Measurements from ENCODE around the gene PRKD1.

PRKD1 gene

DNA sequence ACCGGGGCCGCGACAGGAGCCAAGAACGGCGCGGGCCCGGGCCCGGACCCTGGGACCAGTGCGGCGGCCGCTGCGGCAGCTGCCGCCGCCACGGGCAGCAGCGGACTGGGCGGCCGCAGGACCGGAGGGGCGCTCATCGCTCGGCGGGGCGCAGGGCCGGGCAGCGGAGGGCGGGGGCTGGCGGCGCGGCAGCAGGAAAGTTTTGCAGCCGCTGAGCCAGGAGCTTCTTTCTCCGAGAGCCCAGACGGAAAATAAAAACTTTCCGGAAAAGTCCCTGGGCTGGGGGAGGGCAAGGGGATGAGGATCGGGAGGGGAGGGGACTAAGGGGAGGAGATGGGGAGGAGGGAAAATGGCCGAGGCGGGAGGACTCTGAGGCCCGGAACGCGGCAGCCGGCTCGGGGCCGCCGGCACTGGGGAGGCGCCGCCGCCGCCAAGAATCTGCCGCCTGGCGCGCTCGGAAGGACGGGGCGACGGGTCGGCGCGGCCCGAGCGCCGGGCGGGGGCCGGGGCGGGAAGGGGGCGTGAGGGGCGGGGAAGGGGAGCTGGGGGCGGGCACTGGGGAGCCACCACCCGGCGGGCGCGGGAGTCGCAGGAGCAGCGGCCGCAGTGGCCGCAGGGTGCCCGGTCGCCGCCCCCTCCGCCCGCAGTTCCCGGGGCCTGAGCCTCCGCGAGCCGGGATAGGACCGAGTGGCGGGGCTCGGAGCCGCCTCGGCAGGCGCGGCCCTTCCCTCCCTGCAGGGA is at the start of gene PRKD1:
PRKD1 (minus strand) TSS at position 472 of the 741 bp plus-strand sequence.
- DNase-seq (ENCODE audit: low read depth, low spot score), result no peak
- H3K27ac ChIP-seq, result no peak within 1 kb of the TSS

DNA sequence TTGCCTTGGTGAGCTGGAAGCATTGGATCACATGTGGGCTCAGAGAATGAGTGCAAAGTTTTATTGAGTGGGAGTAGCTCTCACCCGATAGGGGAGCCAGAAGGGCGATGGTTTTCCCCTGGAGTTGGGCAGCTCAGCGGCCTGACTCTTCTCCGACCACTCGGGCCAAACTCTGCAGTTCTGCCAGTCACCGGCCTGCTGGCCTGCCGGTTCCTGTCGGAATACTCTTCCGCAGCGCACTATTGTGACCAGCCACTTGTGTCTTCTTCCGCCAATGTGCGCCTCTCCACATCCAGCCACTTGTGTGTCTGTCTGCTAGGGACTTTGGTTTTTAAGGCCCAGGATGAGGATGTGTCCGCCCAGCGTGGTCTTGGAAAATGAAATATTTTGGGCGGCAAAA is 43.5 kb upstream of the PRKD1 start:
- H3K27ac ChIP-seq, result no peak overlapping the region
- no peak for DNase-seq (ENCODE audit: low read depth, low spot score)

DNA sequence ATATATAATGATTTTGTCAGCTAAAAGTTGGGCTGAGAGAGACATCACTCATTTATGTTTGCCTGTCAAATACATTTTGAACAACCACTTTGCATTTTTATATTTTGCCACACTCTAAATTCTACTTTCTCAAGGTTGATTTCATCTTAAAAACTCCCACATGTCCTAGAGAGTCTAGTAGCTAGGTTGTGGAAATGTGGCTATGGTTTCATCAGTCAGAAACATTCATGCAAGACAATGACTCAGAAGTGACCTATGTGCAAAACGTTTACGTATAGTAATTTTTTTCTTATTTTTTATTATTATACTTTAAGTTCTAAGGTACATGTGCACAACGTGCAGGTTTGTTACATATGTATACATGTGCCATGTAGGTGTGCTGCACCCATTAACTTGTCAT is 27.4 kb upstream of the PRKD1 start:
- H3K27ac ChIP-seq, result no peak overlapping the region
- DNase-seq (ENCODE audit: low read depth, low spot score), result no peak

DNA sequence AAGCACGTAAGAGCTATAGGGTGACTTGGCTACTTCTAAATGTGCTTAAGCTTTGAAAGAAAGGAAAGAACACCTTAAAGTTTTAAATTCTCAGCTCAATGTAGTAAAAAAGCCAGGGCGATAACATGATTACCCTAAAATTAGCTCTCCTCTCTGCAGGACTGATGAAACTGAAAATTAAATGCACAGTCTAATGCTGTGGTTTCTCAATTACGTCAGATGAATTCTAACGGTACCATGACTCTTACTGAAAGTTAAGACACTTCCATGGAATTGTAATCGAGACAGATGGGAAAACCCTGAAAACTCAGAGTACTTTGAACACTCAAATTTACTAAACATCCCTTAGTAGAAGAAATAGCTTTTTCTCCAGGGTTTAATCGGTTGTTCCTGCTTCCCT is 25.9 kb upstream of the PRKD1 start:
- no peak for DNase-seq (ENCODE audit: low read depth, low spot score)
- no peak overlapping the region for H3K27ac ChIP-seq

DNA sequence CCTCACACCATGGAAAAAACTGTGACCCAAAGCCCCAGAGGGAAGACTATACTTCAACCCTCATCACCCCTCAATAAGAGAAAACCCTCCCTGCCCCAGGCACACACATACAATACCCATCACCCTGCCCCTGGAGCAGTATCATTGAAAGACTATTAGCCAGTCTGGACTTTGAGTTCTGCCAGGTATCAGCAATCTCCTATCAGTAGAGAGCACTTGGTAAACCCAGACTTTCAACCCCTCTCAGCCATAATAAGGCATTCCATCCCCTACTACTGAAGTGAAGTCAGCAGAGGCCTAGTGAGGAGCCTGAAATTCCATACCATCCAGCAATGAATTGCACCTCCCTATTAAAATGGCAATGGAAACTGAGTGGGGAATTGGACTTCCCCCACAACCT is 16.4 kb upstream of the PRKD1 start:
- no peak for DNase-seq (ENCODE audit: low read depth, low spot score)
- no peak overlapping the region for H3K27ac ChIP-seq

DNA sequence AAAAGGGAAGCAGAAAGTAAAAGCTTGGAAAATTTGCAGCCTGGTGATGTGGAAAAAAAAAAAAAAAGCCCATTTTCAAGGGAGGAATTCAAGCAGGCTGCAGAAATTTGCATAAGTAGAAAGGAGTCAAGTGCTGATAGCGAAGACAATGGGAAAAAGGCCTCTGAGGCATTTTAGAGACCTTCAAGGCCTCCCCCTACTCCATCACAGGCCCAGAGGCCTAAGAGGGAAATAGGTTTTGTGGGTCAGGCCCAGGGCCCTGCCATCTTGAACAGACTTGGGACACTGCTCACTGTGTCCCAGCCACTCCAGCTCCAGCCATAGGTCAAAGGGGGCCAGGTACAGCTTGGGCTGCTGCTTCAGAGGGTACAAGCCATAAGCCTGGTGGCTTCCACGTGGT is 13.8 kb upstream of the PRKD1 start:
- no peak overlapping the region for H3K27ac ChIP-seq
- no peak for DNase-seq (ENCODE audit: low read depth, low spot score)

DNA sequence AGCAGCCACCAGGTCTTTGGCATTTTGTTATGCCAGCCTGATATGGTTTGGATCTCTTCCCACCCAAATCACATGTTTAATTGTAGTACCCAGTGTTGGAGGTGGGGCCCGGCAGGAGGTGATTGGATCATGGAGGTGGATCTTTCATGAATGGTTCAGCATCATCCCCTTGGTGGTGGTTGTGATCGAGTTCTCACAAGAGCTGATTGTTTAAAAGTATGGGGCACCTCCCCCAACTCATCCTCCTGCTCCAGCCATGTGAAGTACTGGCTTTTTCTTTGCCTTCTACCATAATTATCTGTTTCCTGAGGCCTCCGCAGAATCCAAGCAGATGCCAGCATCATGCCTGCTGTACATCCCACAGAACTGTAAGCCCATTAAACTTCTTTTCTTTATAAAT is 12.8 kb upstream of the PRKD1 start:
- H3K27ac ChIP-seq, result no peak overlapping the region
- DNase-seq (ENCODE audit: low read depth, low spot score), result no peak

DNA sequence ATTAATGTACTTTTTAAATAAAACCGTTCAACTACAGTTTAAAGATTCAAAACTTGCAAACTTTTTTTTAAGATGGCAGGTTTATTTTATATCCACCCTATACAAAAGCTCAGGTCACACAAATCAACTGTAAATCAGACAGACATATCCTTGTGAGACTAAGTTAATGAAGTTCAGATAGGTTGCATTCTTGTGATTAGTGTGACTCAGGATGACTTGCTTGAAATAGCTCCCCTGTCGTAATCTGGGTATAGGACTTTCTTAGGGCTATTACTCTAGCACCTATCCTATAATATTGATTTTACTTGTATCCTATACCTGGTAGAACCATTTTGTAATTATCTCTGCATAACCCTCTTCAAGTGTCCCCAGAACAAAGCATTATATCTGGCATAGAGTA is 9.5 kb upstream of the PRKD1 start:
- no peak overlapping the region for H3K27ac ChIP-seq
- DNase-seq (ENCODE audit: low read depth, low spot score), result peak; percentile 12

DNA sequence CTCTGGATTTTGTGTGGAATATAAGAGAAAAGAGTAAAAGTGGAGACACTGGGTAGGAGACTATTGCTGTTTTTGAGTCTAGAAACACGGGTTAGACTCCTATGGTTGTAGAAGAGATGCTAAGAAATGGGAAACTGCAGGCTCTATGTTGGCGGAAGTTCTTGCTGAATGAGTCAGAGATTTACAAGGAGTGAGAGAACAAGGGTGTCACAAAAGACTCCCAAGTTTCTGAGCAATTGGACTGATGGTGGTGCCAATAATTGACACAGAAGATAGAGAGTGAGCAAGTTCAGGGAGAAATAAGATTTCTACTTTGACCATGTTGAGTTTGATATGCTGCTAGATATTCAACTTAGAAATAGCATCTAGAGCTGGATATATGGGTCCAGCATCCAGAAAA is 2.6 kb upstream of the PRKD1 start:
- peak; percentile 6 for DNase-seq (ENCODE audit: low read depth, low spot score)
- peak overlapping the region; percentile 14 for H3K27ac ChIP-seq

DNA sequence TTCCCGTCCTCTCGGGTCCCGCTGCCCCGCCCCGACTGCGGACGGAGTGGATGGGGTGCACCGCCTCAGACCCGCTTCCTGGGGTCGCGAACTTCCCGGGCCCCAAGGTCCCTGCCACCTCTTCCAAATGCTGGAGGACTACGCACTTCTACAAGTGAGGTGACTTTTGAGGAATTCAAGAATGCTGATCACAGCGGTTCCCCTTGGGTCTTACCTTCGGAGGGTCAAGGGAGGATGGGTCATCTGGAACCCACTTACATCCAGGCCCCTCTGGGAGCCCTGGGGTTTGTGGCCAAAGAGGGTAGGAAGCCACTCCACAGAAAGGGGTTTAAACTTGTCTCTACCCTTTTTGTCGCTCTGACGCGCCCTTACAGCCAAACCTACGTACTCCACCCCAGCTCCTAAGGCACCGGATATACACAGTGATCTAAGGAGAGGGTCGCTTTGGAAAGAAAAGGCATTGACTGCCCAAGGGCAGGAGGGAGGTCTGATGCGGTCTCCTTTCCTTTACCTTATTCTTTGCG is 532 bp upstream of the PRKD1 start:
- no peak for DNase-seq (ENCODE audit: low read depth, low spot score)
- H3K27ac ChIP-seq, result no peak overlapping the region

DNA sequence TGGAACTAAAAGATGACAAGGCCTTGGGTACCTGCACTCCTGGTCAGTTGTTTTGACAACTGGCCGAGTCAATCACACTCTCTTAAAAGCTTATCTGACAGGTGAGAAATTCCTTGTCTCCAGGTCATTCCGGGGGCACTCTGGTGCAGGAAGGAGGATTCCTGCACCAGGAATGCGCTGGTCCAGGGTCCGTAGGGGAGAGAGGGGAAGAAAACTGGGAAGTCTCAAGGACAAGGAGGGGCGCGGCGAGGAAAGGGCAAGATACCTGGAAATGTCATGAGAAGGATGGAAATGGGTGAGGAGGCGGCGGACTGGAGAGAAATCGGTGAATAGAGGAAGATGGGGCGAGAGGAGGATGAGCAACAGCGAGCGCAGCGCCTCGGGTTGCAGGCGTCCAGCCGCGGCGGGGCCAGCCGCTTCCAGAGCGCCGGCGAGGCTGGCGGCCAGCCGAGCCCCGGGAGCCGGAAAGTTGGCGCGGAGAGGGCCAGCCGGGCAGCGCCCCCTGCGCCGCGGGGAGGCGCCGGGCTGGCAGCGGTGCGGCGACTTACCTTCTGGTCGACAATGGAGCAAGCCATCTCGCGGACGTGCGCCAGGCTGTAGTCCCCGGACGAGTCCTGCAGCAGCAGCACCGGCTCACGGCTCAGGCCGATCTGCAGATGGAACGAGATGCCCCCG is 809 bp downstream of the PRKD1 start:
- H3K27ac ChIP-seq, result no peak overlapping the region
- no peak for DNase-seq (ENCODE audit: low read depth, low spot score)

DNA sequence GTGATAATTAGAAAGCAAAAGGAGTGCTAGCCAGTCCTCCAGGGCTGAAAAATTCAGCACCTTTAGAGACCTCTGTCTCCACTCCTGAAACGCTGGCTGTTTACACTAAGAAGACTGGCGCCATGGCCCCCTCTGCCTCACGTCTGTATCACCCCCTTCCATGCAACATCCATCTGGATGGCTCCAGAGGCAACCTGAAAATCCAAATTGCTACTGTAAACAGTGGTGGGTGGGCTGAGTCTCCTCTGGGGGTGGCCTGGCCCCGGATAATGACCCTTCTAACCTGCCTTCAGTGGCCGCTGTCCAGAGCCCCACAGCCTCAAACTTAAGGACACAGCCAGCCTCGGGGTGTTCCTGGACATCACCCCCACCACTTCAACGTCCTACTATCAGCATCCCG is 1.4 kb downstream of the PRKD1 start:
- no peak overlapping the region for H3K27ac ChIP-seq
- DNase-seq (ENCODE audit: low read depth, low spot score), result no peak

DNA sequence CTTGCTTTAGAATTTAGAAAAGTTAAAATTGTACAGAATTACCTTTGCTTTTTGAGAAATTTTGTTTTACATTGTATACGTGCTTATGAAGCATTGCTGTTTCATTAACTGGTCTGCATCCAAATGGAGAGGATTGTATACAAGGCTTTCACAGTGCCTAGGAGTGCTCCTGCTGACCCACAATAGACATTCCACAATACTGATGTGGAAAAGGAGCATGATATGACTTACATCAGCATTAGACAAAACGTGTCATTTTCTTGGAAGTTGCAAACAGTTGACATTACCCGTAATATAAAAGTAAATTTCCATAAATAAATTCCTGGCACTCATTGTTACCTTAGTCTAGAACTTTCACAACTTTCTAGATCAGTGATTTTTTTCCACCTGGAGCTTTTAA is 1.9 kb downstream of the PRKD1 start:
- no peak for DNase-seq (ENCODE audit: low read depth, low spot score)
- no peak overlapping the region for H3K27ac ChIP-seq

DNA sequence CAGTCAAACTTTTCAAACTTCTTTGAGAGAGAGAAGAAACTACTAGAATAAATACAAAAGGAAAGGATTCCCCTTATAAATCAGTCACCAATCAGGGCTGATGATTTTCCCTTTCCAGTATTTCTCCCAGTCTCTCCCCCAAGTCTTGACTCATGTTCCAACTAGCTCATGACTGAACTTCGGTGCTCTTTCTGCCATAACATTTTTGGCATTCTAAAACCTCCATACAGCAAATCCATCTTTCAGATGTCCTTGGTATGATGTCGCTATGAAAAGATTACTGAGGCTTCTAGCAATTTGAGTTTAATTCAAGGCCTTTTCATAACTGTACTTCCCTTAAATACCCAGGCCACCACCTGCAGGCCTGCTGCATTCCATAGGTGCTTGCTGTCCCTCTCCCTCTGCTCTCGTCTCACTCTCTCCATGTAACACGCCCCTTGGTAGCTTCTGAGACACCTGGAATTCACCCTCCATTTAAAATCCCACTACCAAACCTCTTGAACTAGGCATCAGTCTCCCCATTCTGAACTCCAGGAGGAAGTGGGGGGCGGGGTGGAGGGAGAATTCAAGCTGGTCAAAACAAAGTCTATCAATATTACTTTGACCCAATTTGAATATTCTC is 2.4 kb downstream of the PRKD1 start:
- DNase-seq (ENCODE audit: low read depth, low spot score), result no peak
- H3K27ac ChIP-seq, result no peak overlapping the region

DNA sequence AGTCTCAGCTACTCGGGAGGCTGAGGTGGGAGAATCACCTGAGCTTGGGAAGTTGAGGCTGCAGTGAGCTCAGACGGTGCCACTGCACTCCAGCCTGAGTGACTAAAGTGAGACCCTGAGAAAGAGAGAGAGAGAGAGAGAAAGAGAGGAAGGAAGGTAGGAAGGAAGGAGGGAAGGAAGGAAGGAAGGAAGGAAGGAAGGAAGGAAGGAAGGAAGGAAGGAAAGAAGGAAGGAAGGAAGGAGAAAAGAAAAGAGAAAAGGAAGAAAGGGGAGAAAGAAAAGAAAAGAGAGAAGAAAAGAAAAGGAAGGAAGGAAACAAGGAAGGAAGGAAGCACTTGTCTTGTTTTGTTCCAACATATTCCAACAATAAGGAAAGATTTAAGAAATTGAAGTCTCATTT is 7.8 kb downstream of the PRKD1 start:
- H3K27ac ChIP-seq, result no peak overlapping the region
- DNase-seq (ENCODE audit: low read depth, low spot score), result no peak

DNA sequence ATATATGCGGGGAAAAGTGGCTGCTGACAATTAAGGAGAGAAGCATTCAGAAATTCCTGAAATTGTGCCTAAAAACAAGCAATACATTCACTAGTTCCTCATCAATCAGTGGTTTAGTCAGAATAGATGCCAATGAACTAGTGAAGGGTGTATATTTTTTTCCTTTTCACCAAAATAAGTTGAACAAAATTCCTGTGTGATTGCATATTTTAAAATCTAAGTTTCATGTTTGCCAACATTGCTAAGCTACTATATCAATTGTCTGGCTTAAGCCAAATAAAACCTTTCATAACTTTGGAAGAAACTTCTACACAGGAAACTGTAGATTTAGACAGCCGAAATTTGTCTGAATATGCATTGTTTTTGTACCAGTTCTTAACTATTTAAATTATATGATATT is 8.7 kb downstream of the PRKD1 start:
- H3K27ac ChIP-seq, result no peak overlapping the region
- no peak for DNase-seq (ENCODE audit: low read depth, low spot score)

DNA sequence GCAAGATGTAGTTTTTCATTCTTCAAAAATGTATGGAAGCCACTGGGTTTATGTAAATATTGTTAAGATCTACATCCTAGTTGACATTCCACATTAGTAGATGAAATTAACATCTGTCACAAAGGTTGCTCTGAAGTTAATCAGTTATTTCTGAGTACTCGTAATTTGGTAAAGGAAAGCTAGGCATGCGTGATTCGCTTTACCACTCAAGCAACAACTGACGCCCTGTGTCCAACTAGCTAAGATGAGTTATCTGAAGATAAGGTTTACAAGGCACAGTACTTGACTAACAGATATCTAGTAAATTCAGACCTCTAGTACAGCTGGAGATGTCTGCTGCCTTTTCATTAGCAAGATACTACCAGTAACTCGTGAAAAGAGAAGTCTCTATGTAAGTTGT is 14.1 kb downstream of the PRKD1 start:
- no peak overlapping the region for H3K27ac ChIP-seq
- DNase-seq (ENCODE audit: low read depth, low spot score), result no peak

DNA sequence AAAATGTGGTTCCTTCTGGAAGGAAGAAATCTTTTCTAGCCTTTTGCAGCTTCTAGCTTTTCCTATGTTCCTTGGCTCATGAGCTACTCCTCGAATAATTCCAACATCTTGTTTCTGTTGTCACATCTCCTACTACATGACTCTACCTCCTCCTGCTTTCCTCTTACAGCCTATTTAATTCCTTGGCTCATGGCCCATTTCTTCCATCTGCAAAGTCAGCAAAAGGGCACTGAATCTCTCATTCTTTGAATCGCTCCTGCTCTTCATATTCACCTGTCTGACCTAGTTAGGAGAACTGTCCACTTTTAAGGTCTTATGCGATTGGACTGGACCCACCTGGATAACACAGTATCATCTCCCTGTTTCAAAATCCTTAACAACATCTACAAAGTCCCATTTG is 15.8 kb downstream of the PRKD1 start:
- DNase-seq (ENCODE audit: low read depth, low spot score), result no peak
- no peak overlapping the region for H3K27ac ChIP-seq

DNA sequence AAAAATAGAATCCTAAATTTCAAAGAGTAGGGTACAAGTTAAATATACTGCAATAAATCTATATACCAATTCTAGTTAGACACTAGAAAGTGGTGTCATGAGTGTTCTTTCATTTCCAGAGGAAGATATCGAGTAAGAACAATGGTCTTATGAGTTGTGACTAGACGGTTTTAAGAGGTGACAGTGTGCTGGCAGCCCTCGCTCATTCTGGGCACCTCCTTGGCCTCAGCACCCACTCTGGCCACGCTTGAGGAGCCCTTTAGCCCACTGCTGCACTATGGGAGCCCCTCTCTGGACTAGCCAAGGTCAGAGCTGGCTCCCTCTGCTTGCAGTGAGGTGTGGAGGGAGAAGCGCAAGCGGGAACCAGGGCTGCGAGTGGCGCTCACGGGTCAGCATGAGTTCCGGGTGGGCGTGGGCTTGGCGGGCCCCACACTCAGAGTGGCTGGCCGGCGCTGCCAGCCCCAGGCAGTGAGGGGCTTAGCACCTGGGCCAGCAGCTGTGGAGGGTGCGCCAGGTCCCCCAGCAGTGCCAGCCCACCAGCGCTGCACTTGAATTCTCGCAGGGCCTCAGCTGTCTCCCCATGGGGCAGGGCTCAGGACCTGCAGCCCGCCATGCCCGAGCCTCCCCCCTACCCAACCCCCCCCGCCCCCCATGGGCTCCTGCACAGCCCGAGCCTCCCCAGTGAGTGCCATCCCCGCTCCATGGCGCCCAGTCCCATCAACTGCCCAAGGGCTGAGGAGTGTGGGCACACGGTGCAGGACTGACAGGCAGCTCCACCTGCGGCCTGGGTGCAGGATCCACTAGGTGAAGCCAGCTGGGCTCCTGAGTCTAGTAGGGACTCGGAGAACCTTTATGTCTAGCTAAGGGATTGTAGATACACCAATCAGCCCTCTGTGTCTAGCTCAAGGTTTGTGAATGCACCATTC is 18.7 kb downstream of the PRKD1 start:
- DNase-seq (ENCODE audit: low read depth, low spot score), result no peak
- no peak overlapping the region for H3K27ac ChIP-seq

DNA sequence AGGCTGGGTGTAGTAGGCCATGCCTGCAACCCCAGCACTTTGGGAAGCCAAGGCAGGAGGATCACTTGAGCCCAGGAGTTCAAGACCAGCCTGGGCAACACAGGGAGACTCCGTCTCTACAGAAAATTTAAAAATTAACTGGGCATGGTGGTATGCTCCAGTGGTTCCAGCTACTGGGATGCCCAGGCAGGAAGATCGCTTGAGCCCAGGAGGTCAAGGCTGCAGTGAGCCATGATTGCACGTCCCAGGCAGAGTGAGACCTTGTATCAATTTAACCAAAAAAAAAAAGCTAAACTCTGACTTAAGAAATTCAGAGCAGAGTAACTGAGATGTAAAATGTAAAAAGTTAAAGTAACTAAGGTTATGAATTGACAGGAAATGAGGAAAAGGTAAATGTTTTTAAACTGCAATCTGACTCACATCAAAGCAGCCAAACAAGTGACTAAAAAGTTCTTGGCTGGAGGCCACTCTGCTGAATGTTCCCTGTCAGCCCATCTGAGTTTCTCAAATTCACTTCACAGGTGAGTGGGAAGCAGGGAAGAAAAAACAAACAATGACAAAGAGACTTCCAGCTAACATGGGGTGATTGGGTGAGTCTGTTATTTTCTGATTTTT is 21.3 kb downstream of the PRKD1 start:
- DNase-seq (ENCODE audit: low read depth, low spot score), result peak; percentile 82

More for the DNA sequence above, 21.3 kb downstream of the PRKD1 start:
- peak overlapping the region; percentile 61 for H3K27ac ChIP-seq

Measured in epithelial cell of prostate (primary cell).